GM18909 (cell line): Measurements from ENCODE around the gene FYCO1.

Experiments used
- ATAC-seq: cut with Tn5 transposase; IDR thresholded peaks from one replicate; pipeline ENCODE4 v1.9.1; 2021; ENCODE audit warnings: mild to moderate bottlenecking; ENCODE audit not compliant: unreplicated experiment, poor library complexity

Gene FYCO1

DNA sequence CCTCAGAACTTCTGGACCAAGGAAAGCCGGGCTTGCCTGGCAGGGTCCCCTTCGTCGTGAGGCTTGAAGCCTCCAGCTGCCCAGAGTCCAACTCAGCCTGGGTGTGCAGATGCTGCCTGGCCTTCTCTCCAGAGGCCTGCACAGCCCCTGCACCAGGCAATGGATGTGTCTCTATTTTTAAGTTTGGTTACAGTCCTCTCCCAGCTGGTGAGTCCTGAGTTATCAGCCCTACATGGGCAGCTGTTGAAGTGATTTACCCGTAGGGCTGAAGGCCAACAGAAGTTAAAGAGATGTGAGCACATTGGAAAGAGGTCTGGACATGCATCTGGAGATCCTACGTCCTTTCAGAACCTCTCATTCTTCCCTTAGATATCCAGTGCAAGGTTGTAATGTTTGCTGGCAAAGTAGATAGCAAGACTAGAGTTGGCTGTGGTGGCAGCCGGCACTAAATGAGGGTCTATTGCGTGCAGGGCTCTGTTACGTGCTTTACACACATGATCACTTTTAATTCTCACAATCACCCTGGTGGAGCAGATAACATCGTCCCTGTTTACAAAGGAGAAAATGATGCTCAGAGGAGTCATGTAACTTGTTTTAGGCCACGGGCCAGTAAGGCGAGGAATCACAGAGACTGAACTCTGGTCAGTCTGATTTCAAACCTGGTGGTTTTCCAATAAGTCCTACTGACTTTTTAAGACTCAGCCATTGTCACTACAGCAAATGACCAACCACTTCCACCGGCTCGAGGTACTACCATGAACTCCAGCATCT, 9.9 kb downstream of the FYCO1 start:
- no peak for ATAC-seq

DNA sequence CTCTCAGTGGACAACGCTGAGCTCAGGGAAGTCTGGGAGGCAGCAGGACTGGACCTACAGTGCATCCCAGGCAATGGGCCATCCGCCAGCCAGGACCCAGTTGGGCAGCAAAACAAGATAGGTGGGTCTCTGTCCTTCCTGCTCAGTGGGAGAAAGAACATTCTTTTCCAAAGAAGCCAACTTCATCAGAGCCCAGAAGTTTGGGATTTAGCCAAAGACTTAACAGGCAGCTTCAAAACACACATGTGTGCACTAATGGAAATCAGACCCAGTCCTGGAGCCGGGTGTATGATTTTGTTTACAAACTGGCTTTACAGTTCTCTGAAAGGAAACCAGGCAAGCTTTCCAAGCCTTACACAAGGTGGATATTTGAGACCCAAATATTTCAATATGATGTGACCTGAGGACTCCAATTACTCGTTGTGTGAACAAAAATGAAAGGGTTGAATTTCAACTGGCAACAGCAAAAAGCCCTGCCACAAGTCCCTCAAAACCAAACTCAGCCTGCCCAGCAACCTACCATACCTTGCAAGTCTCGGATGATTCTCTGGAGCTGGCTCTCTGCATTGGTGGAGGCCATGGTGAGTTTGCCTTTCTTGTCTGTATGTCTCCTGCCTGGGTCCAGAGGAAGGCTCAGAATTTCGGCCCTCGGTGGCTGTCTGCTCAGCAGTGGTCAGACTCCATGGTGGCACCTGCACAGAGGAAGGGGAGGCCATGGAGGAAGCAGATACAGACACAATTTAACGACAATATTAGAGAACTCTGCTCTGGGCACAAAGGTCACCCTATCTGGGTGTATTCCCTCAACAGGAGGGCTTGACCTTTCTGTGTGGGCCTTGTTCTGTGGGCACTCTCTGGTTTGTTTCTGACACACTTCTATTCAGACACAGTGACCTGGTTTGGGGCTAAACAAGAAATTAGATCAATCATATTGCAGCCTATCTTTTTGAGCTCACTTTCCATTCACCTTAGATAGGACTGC, 11.0 kb downstream of the FYCO1 start:
- ATAC-seq = no peak

DNA sequence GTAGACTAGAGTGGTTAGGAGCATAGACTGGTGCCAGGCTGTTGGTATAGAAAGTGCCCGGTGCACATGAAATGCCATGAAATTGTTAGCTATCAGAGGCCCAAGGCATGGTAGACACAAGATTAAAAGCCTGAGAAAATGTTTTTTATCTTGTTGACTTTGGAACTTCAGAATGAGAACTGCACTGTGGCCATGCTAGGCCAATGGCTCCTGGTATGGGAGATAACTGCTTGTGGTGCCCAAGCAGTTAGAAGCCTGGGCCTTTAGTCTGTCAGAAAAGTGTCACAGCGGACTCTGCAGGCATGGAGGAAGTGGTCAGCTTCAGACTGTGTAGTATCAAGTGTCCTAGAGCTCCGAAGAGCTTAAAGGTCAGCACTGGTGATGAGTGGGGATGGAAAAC, 11.9 kb downstream of the FYCO1 start:
- no peak for ATAC-seq

DNA sequence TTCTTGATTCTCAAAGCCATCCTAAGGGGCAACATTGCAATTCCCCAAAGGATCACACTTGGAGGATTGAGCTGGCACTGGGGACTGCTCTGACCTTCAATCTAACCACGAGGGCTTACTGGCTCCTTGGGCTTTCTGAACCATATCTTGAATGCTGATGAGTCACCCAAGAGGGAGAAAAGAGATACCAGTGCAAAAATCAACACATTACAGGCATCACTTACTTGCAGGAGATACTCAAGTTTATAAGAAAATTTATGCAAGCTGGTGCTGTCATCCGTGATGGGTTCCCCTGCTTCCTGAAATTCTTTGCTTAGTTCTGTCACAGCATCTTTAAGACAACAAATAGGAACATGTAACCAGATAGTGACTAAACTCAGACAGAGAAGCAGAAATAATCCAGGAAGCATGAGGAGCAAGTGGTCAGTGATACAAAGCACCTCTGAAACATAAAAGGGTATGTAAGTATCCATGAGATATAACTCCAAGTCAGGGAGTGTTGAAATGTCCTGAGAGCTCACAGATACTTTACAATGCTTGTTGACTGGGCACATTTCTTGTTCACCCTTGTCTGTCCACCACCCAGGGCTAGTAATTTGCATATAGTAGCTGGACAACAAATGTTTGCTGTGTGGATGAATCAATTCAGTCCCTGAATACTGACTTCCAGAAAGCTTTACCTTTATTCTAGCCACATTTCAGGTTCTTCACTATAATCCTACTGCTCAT, 14.1 kb downstream of the FYCO1 start:
- no peak for ATAC-seq

DNA sequence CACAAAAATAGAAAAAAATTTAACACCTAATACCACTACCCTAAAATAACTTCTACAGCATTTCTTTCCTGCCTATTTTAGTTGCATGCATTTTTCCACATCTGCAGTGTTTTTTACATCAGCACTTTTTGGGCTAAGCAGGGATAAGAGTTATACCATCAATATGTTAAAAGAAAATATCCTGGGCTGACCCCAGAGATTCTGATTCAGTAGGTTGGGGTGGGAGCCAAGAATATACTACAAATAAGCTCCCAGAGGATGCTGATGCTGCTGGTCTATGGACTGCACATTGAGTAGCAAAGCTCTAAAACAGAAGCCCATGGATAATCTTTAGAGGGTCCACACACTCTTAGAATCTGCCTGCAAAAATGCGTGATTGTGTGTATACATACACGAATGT, 14.8 kb downstream of the FYCO1 start:
- no peak for ATAC-seq

DNA sequence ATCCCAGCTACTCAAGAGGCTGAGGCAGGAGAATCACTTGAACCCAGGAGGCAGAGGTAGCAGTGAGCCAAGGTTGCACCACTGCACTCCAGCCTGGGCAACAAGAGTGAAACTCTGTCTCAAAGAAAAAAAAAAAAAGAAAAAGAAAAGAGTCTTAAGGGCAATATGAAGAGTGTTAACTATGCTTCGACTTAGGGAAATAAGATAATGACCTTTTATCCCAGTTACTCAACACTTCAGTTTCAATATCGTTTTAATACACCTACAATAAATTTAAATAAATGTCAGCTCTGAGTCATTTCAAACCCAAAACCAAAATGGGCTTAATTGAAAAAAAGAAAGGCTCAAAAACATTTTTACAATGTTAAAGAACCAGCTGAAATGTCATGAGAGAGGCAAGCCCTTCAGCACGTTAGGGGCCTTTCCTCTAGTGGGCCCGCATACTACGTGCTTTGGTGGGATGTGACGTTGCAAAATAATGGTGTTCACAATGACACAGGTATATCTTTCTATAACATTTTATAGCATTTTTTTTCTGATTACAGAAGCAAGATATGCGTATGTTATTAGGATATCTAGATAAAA, 15.3 kb downstream of the FYCO1 start:
- no peak for ATAC-seq

DNA sequence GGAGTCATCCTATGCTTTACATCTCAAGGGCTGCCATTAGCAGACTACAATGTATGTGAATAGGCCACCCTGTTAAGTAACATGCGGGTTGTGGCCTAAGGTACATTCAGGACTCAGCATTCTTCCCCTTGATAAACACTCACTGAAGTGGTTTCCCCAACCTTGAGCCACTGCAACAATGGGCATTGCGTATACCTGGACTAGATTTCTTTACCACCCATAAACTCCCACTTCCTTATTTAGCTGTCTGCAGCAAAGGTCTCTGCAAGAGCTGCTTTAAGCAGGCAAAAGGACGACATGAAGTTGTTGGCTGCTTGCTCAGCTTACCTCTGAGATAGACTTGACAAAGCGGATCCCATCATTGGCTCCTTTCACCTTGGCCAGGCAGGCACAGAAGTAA, 16.2 kb downstream of the FYCO1 start:
- ATAC-seq = no peak

DNA sequence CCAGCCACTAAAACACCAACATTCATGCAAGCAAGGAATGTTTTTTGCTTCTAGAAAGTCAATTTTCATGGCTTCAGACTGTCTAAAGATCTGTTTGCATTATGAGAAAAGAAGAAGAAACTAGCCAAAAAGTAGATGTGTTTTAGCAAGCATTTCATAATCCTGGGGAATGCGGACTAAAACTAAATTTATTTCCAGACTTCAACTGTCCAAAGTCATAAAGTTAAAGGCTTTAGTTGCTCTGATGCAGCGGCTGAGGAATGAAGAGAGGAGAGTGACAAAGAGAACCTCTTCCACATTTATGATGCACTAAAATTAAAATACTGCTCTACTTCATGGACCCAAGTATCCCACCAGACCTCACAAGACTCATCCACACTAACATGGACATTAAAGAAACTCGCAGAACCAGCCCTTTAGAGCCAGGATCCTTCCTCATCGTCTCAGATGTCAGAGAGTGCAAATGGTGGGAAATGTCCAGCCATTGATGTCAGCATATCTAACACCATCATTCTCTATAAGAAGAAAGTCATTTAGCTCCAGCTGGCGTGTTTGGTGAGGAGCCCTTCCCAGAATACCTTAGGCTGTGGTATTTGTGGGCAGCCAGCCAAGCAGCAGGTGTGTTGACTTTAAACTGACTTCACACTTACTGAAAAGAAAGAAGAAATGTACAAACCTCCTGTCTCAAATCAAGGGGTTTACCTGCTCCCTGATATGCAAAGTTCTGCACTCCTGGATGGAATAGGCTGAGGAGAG, 17.4 kb downstream of the FYCO1 start:
- no peak for ATAC-seq

DNA sequence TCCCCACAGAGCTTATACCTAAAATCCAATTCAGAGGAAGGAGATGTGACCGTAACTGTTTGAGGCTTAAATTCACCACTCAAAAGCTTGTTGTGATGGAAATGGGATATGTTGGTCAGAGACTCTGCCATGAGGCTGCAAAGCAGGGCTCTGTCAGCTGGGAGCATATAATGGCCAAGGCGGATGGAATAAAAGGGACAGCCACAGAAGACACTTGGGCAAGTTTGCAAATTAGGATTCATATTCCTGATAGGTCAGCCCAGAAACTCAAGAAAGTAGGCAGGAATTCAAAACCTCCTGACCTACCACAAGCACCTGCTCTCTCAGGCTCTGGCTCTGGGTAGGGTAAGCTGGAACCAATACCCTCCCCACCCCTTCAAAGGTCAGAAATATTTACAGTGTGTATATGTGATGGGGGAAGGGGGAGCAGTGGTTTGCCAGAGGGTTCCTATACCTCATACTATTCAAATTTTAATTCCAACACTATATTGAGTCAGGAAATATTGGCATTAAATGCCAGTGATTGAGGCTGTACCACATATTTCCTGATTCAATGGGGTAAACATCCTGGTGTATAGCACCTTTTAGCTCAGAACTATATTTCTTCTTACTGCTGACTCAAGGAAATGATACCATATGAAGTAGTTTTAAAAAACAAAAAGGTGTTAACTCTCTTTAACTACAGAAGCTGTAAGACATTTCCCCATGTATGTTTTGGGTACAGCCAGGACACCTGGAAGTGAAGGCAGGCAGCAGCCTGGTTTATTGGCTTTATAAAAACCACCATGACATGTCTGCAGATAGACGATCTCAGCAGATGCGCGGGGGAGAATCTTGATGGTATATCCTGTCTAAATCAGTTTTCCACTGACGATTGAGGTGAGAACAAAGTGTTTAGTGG, 19.2 kb downstream of the FYCO1 start:
- ATAC-seq = no peak

DNA sequence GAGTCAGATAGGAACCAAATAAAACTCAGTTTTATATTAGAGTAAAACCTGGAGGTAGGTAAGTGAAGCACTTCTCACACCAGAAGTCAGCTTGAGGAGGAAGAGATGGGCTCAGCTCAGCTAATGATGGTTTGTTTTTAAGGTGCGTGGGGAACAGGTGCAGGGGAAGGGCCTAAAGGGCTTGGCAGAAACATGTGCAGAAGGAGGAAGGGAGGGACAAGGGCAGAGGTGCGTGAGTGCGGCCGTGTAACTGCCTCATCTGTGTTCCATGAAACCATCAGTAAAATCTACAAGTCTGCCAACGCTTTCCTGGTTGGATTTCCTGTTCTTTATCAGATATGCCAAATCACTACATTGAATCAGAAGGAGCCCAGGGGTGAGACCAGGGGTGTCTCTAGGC, 19.9 kb downstream of the FYCO1 start:
- ATAC-seq = no peak

DNA sequence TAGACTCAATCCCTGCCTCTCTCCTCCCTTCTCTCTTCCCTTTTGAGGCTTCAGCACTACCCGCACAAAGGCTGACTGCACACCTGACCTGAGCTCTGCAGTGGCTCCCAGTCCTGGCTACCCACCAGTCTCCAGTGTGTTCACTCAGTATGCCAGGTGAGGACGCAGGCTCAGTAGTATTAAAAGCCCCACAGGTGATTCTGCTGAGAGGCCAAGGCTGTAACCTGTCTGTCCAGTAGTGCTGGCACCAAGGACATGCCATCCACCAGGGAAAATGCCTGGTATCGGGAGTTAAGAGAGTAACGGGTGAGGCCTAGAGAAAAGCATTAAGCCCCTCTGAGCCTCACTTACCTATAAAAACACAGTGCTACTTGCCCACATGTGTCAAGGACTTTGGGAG, 20.9 kb downstream of the FYCO1 start:
- ATAC-seq = no peak

DNA sequence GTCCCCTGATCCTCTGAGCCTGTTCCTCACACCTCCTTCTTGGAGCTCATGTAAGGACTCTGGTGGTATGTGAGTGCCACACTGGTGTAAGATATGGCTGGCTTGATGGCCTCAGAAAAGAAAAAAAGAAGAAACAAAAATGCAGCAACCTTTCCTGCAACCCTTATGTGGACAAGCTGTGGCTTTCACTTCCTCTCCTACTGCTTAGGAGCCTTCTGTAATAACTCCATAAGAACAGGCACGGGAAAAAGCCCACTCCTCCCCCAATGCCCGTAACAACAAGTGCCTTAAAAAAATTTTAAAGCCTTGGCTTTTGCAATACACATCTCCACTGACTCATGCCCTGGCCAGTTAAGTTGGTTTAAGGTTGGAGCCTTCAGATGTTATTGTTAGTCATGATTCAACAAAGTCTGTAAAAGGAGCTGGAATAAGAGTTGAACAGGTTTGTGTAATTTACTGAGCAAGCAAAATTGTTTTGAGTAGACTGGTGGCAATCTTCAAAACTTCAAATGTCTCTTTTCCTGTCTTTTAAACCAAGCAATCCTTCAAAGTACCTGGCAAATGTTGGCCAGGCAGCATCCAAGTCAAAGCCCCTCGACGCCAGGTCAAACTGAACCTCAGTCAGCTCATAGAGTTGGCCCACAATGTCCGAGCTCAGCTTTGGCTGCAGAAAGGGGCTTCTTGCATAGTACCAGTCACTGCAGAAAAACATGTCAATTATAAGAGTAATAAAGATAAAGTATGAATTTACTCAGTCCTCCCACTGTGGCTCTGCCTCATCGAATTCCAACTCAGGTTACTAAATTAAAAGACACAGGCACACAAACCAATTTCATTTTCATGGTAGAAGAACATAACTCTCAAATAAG, 22.9 kb downstream of the FYCO1 start:
- ATAC-seq = no peak

DNA sequence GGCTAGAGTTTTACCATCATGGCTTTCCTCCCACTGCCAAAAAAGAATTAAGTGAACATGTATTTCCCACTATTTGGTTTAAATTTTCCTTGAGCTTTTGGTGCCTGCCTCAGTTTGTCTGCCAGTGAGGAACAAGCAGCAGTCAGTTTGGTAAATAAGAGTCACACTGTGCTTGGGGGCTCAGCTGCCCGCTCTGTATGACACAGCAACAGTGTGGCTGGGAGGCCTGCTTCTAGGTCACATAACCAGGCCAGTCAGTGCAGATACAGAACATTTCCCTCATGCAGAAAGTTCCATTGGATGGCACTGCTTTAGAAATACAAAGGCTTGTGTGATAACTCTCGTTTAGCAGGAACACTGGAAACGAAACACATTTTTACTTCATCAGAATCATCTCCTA, 25.7 kb downstream of the FYCO1 start:
- no peak for ATAC-seq

DNA sequence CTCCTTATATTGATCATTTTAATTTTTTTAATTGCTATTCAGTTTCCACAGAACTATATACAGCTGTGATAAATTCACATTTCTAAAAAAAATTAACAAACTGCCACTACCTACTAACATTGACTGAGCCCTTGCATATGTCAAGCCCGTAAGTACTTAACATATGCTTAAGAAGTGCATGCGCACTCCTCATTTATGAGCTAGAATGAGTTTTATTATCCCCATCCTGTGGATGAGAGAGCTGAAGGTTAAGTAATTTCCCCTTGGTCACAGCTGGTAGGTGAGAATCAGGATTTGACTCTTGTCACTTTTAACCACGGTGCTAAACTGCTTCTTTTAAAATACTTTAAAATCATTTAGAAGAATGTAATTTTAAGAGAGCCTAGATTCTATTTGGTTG, 26.5 kb downstream of the FYCO1 start:
- ATAC-seq = no peak

DNA sequence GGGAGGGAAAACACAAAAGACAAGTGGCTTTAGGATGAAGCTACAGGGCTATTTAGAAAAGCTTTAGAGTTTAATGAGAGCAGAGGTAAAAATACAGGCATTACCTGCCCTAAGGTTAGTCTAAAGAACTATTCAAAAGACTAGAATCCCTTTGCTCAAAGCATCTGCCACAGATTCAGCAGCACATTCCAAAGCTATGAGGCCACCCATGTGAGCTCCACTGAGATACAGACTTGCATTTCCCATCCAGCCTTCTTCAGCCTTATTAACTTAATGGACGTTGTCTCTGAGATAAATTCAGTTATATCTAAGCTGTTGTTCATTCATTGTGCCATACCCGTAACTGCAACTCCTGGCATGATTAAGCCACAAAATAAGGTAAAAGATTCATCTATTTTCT, 26.9 kb downstream of the FYCO1 start:
- no peak for ATAC-seq

DNA sequence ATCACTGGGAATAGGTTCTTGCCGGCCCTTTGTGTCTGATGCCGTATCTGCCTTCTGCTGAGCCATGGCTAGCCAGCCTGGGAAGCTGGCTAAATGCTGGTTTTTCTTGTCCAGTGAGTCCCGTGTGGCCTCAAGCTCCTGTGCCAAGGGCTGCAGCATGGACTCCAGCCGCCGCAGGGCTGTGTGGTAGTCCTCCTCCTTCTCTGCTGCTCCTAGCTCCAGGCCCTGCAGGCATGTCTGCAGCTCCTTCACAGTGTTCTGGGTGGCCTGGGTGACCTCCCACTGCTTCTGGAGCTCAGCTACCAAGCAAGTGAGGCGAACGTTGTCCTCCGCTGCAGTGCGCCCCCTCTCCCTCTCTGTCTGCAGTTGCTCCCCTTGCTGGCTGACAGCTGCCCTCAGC, 27.5 kb downstream of the FYCO1 start:
- no peak for ATAC-seq

DNA sequence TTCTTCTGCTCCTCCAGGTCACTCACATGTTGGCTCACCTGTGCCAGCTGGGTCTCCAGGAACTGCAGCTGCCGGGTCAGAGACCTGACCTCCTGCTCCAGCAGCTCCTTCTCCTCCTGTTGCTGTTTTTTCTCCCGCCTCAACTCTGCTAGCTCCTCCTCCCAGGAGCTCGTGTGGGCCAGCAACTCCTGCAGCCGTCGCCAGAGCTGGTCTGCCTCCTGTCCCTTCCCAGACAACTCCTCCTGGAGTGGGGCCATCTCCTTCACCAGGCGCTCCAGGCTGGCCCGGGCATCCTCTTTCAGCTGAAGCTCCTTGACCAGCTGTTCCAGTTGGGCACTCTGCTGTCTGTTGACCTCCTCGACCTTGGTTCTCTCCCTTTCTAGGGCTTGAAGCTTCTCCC, 27.9 kb downstream of the FYCO1 start:
- no peak for ATAC-seq
